NT2/D1 (cell line): ENCODE results near the gene SLC43A3.

ENCODE experiments used
- YY1 ChIP-seq: IDR thresholded peaks from 2 replicates; pipeline ENCODE4 v1.6.1; 2011; ENCODE audit not compliant: insufficient read length, insufficient read depth
- ZNF274 ChIP-seq: IDR thresholded peaks from 2 replicates; pipeline ENCODE4 v1.6.1; 2011; ENCODE audit warnings: mild to moderate bottlenecking, low read depth, low read length

GRCh38 chr11:57408771-57409170 lies 18.1 kb downstream of the SLC43A3 start:
- TF ChIP-seq ZNF274 (no peak), YY1 (no peak)
